ENCODE data around the gene CPLX3.

CPLX3 gene

GRCh38 chr15:74781431-74782258 is 44.8 kb upstream of the CPLX3 start, which contains the start of gene CSK:
CSK (plus strand) TSS chr15:74782080; CDS start chr15:74798298, 16,218 bp downstream.
- H3K4me3 ChIP-seq (ENCODE audit: low read length): peak within 1 kb of the TSS; percentile 88
- TF ChIP-seq CTCF (IDR thresholded peaks at IDR 0.05; ENCODE audit: insufficient read depth, low read depth, low read length, missing control alignments): peak; percentile 40
- DNase-seq (ENCODE audit: low read depth): peak; percentile 69

- no peak for TF ChIP-seq CTCF (IDR thresholded peaks at IDR 0.05; ENCODE audit: insufficient read depth, low read depth, low read length, missing control alignments)
- no peak for DNase-seq (ENCODE audit: low read depth)
These were observed 44.0 kb upstream of the CPLX3 start for GRCh38 chr15:74782259-74783071.

GRCh38 chr15:74783072-74783807 is 43.2 kb upstream of the CPLX3 start:
- TF ChIP-seq CTCF (IDR thresholded peaks at IDR 0.05; ENCODE audit: insufficient read depth, low read depth, low read length, missing control alignments): no peak
- peak overlapping the region; percentile 88 for H3K4me3 ChIP-seq (ENCODE audit: low read length)
- DNase-seq (ENCODE audit: low read depth): no peak

More at GRCh38 chr15:74782259-74783071, 44.0 kb upstream of the CPLX3 start:
- H3K4me3 ChIP-seq (ENCODE audit: low read length): peak overlapping the region; percentile 88

- no peak for DNase-seq (ENCODE audit: low read depth)
- H3K4me3 ChIP-seq (ENCODE audit: low read length): peak overlapping the region; percentile 88
- no peak for TF ChIP-seq CTCF (IDR thresholded peaks at IDR 0.05; ENCODE audit: insufficient read depth, low read depth, low read length, missing control alignments)
These were observed 42.6 kb upstream of the CPLX3 start for GRCh38 chr15:74783808-74784175.

- DNase-seq (ENCODE audit: low read depth): no peak
- no peak for TF ChIP-seq CTCF (IDR thresholded peaks at IDR 0.05; ENCODE audit: insufficient read depth, low read depth, low read length, missing control alignments)
- no peak overlapping the region for H3K4me3 ChIP-seq (ENCODE audit: low read length)
These were observed 41.8 kb upstream of the CPLX3 start for GRCh38 chr15:74784426-74785193.

All from epithelial cell of esophagus (primary cell).